Measurements from ENCODE around the gene TOLLIP.

TOLLIP gene

GRCh38 chr11:1297576-1298473 is 11.6 kb downstream of the TOLLIP start:
- no peak for DNase-seq

GRCh38 chr11:1297011-1297575 is 12.3 kb downstream of the TOLLIP start:
- no peak for DNase-seq

- DNase-seq = no peak
Observed at GRCh38 chr11:1296287-1296686, 13.1 kb downstream of the TOLLIP start.

- no peak for DNase-seq
Observed at GRCh38 chr11:1295591-1295990, 13.8 kb downstream of the TOLLIP start.

- no peak for DNase-seq
Observed at GRCh38 chr11:1295086-1295485, 14.3 kb downstream of the TOLLIP start.

GRCh38 chr11:1293619-1294015 is 15.8 kb downstream of the TOLLIP start:
- no peak for DNase-seq

GRCh38 chr11:1292644-1293618 is 16.5 kb downstream of the TOLLIP start:
- no peak for DNase-seq

GRCh38 chr11:1292018-1292643 is 17.3 kb downstream of the TOLLIP start:
- DNase-seq = no peak

- no peak for DNase-seq
Observed at GRCh38 chr11:1291295-1292017, 18.0 kb downstream of the TOLLIP start.

- DNase-seq = no peak
Observed at GRCh38 chr11:1290052-1291040, 19.1 kb downstream of the TOLLIP start.

GRCh38 chr11:1289211-1289935 is 20.1 kb downstream of the TOLLIP start:
- DNase-seq = no peak

- no peak for DNase-seq
Observed at GRCh38 chr11:1288426-1289151, 20.8 kb downstream of the TOLLIP start.

GRCh38 chr11:1287928-1288327 is 21.5 kb downstream of the TOLLIP start:
- DNase-seq = no peak

- no peak for DNase-seq
Observed at GRCh38 chr11:1285876-1286275, 23.6 kb downstream of the TOLLIP start.

GRCh38 chr11:1285316-1285744 is 24.1 kb downstream of the TOLLIP start:
- DNase-seq = no peak

- no peak for DNase-seq
Observed at GRCh38 chr11:1283906-1284305, 25.5 kb downstream of the TOLLIP start.

GRCh38 chr11:1283091-1283511 is 26.3 kb downstream of the TOLLIP start:
- DNase-seq = no peak

- no peak for DNase-seq
Observed at GRCh38 chr11:1281974-1282365, 27.5 kb downstream of the TOLLIP start.

- no peak for DNase-seq
Observed at GRCh38 chr11:1281326-1281973, 28.0 kb downstream of the TOLLIP start.

All from DMS79 (cell line).